T1000 (cell line): ENCODE data around the gene DDN.

Experiments used
- DNase-seq: peaks from one replicate; lab custom pipeline; 2025; ENCODE audit warnings: mixed read lengths; lab: John Stamatoyannopoulos, UW

Gene DDN

GRCh38 chr12:49013428-49013827, 14.3 kb upstream of the DDN start:
- no peak for DNase-seq

- DNase-seq: no peak
Measured at GRCh38 chr12:49012739-49013138, 13.6 kb upstream of the DDN start.

GRCh38 chr12:49010092-49010668, 11.0 kb upstream of the DDN start:
- no peak for DNase-seq

GRCh38 chr12:49008943-49009342, 9.8 kb upstream of the DDN start:
- DNase-seq: no peak

GRCh38 chr12:49000346-49000745, 1.2 kb upstream of the DDN start:
- no peak for DNase-seq

- no peak for DNase-seq
Measured at GRCh38 chr12:48998497-48999353, 450 bp downstream of the DDN start.

GRCh38 chr12:48997719-48998496, 1.3 kb downstream of the DDN start:
- no peak for DNase-seq

GRCh38 chr12:48996794-48997718, 2.1 kb downstream of the DDN start:
- no peak for DNase-seq

GRCh38 chr12:48995086-48995879, 3.9 kb downstream of the DDN start:
- peak; percentile 79 for DNase-seq

GRCh38 chr12:48994224-48995085, 4.7 kb downstream of the DDN start:
- DNase-seq: no peak

GRCh38 chr12:48993787-48994186, 5.4 kb downstream of the DDN start:
- DNase-seq: no peak

- DNase-seq: no peak
Measured at GRCh38 chr12:48991247-48992050, 7.7 kb downstream of the DDN start.

GRCh38 chr12:48990552-48990951, 8.6 kb downstream of the DDN start:
- no peak for DNase-seq

GRCh38 chr12:48988030-48988649, 11.0 kb downstream of the DDN start:
- peak; percentile 70 for DNase-seq

GRCh38 chr12:48986720-48987291, 12.4 kb downstream of the DDN start:
- no peak for DNase-seq

GRCh38 chr12:48985901-48986300, 13.3 kb downstream of the DDN start:
- no peak for DNase-seq

GRCh38 chr12:48985475-48985897, 13.7 kb downstream of the DDN start:
- DNase-seq: no peak

- no peak for DNase-seq
Measured at GRCh38 chr12:48982397-48983080, 16.6 kb downstream of the DDN start.
